ENCODE results near the gene PHGDH.

- TF ChIP-seq EZH2 (IDR thresholded peaks at IDR 0.05; ENCODE audit: borderline replicate concordance, low read depth, low read length, poor library complexity, severe bottlenecking): no peak
- no peak for TF ChIP-seq CTCF (conservative IDR thresholded peaks at IDR 0.05; ENCODE audit: low read depth, low read length)
These were observed 68.2 kb downstream of the PHGDH start for GRCh38 chr1:119779869-119780356.

All from A673 (cell line).